ENCODE data around the gene ZNF831.

- TF ChIP-seq CTCF (IDR thresholded peaks at IDR 0.05) (peak; percentile 27 to 59 (median 34)), POLR2A (IDR thresholded peaks at IDR 0.05) (no peak)
Observed at GRCh38 chr20:59207742-59208357, 44.2 kb downstream of the ZNF831 start.
